ENCODE data around the gene LRRC2. TPM values are rescaled to one million over a fixed set of nuclear protein-coding genes. Genes with fewer than 3 reads are reported as not detected.
A peak's percentile ranks its signal among the peaks of the same experiment; 100 is the strongest.

LRRC2 gene
- total RNA-seq, 1 experiment from 2014 or later: 2.6 TPM

DNA sequence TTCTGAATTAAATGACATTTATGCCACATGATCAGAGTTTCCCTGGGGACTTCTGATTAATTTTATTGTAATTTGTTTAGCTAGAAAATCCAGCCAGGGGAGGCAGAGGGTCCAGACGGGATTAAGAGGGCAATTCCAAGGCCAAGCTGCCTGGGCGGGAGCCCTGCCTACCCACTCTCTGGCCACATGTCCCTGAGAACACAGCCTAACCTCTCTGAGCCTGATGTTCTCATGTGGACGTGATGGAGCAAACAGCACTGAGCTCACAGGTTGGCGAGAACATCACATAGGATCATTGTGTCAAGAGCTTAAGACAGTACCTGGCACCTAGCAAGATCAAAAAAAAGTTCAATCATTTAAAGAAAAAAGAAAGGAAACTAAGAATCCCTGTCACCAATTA, 1.0 kb downstream of the LRRC2 start:
- H3K9me3 Mint-ChIP-seq: peaks cover 22 to 24% of the 10 kb centered on the region in 2 experiments
- TF ChIP-seq, protein P1, sequence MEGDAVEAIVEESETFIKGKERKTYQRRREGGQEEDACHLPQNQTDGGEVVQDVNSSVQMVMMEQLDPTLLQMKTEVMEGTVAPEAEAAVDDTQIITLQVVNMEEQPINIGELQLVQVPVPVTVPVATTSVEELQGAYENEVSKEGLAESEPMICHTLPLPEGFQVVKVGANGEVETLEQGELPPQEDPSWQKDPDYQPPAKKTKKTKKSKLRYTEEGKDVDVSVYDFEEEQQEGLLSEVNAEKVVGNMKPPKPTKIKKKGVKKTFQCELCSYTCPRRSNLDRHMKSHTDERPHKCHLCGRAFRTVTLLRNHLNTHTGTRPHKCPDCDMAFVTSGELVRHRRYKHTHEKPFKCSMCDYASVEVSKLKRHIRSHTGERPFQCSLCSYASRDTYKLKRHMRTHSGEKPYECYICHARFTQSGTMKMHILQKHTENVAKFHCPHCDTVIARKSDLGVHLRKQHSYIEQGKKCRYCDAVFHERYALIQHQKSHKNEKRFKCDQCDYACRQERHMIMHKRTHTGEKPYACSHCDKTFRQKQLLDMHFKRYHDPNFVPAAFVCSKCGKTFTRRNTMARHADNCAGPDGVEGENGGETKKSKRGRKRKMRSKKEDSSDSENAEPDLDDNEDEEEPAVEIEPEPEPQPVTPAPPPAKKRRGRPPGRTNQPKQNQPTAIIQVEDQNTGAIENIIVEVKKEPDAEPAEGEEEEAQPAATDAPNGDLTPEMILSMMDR (conservative IDR thresholded peaks at IDR 0.05): no peak
- Histone ChIP-seq H3K9ac (ENCODE audit: extremely low read depth, insufficient read length, low read length) (no peak overlapping the region), H2BK20ac (ENCODE audit: low read depth, low read length, poor library complexity, severe bottlenecking) (no peak overlapping the region), H3K27me3 (ENCODE audit: insufficient read depth, low read length) (no peaks in the 10 kb centered on the region), H3T11ph (ENCODE audit: low read length) (no peak overlapping the region), H2BK120ac (ENCODE audit: low read depth, low read length, poor library complexity, severe bottlenecking) (no peak overlapping the region), H2BK12ac (ENCODE audit: insufficient read length, low read depth, low read length) (no peak overlapping the region), H3K14ac (ENCODE audit: insufficient read depth, low read length) (no peak overlapping the region), H3K4me1 (ENCODE audit: insufficient read depth, low read length) (peaks cover 12% of the 10 kb centered on the region), H2BK15ac (ENCODE audit: low read depth, low read length) (no peak overlapping the region), H4K20me1 (ENCODE audit: control insufficient read depth, insufficient read depth, insufficient read length) (no peaks in the 10 kb centered on the region), H3K56ac (ENCODE audit: insufficient read length, low read depth, low read length) (no peak overlapping the region), H3K23me2 (ENCODE audit: insufficient read length, low read depth, low read length, poor library complexity, severe bottlenecking) (peaks cover 5% of the 10 kb centered on the region), H3K18ac (ENCODE audit: insufficient read length, low read depth, low read length) (no peak overlapping the region), H2AK5ac (ENCODE audit: insufficient read length, low read length) (no peak overlapping the region), H2AFZ (ENCODE audit: low read length) (no peak overlapping the region), H3K9me3 (ENCODE audit: control insufficient read depth, low read depth, low read length) (no peaks in the 10 kb centered on the region), H3K4ac (ENCODE audit: low read depth, low read length) (no peak overlapping the region), H4K91ac (ENCODE audit: insufficient read length, low read depth, low read length) (no peak overlapping the region), H2BK5ac (ENCODE audit: insufficient read length, low read length) (no peak overlapping the region), H3K79me2 (ENCODE audit: insufficient read depth, low read length) (no peaks in the 10 kb centered on the region), H4K5ac (ENCODE audit: insufficient read length, low read depth, low read length) (no peak overlapping the region), H3K4me2 (ENCODE audit: insufficient read depth, insufficient read length, low read length) (peak overlapping the region; percentile 51), H3K23ac (ENCODE audit: insufficient read length, low read depth, low read length) (no peak overlapping the region), H4K8ac (replicated peaks; ENCODE audit: insufficient read length, low read depth, low read length) (no peak overlapping the region), H3K27ac (ENCODE audit: insufficient read length, low read depth, low read length) (no peak overlapping the region), H3K79me1 (ENCODE audit: insufficient read depth, low read depth, low read length, poor library complexity, severe bottlenecking) (no peaks in the 10 kb centered on the region)
- H3K36me3 Mint-ChIP-seq (ENCODE audit: insufficient read depth in 1 of 3, low read depth in 3 of 3): peaks cover 11 to 25% (median 23%) of the 10 kb centered on the region in 3 experiments
- peak overlapping the region in 1 of 3 experiments; percentile 94; a peak in 1 of 7 replicates for H3K27ac Mint-ChIP-seq
- DNase-seq: no peak
- peaks cover 50 to 58% of the 10 kb centered on the region in 2 experiments for H3K4me1 Mint-ChIP-seq
- no CpG with 5 or more reads among the region's 4 CpGs for WGBS (ENCODE audit: extremely low coverage, insufficient read length, low lambda C conversion rate)
- H3K4me3 Mint-ChIP-seq: peak overlapping the region; percentile 61 to 79
- peaks cover 2% of the 10 kb centered on the region for H3K27me3 Mint-ChIP-seq (ENCODE audit: low read depth)
